HEK293 (cell line): Measurements from ENCODE around the gene PNCK.

Experiments
- CTCF ChIA-PET: fragments of 350-600 bp; formaldehyde crosslinking; extraction: SDS; loops from one replicate; lab custom pipeline; 2021; ENCODE audit warnings: antibody characterized with exemption; lab: Yijun Ruan, JAX
- POLR2A ChIA-PET: fragments of 300-600 bp; formaldehyde crosslinking; extraction: SDS; loops from one replicate; lab custom pipeline; 2020; ENCODE audit warnings: antibody characterized with exemption, inconsistent platforms; lab: Yijun Ruan, JAX
- H3K27ac ChIP-seq: fragments of 200-500 bp; sonication (Bioruptor generic); 2 replicates; pipeline ENCODE4 v1.5.1; 2014; ENCODE audit warnings: low read depth, low read length, control low read depth, inconsistent platforms; ENCODE audit errors: extremely low read depth
- H3K36me3 ChIP-seq, 2 experiments: fragments of 200-500 bp in 1 of 2; sonication (Bioruptor generic) in 1 of 2; 1 replicate in 1 of 2; 2 replicates in 1 of 2; pipeline ENCODE4 v1.5.1; 2014 to 2017; ENCODE audit warnings: inconsistent platforms in 2 of 2, low read length in 2 of 2; ENCODE audit not compliant: control insufficient read depth in 2 of 2, insufficient read depth in 1 of 2
- H3K4me1 ChIP-seq: fragments of 200-500 bp; sonication (Bioruptor generic); 2 replicates; pipeline ENCODE4 v1.5.1; 2014; ENCODE audit warnings: mild to moderate bottlenecking, low read length, inconsistent platforms; ENCODE audit not compliant: control insufficient read depth, insufficient read depth
- H3K4me3 ChIP-seq: 2 replicates; pipeline ENCODE4 v1.5.1; 2011; ENCODE audit warnings: low read depth, mild to moderate bottlenecking, control low read depth, low read length, moderate library complexity
- H3K9me3 ChIP-seq: fragments of 200-500 bp; sonication (Bioruptor generic); 2 replicates; pipeline ENCODE4 v1.5.1; 2014; ENCODE audit warnings: low read depth, low read length, inconsistent platforms; ENCODE audit not compliant: control insufficient read depth, insufficient read depth
- KLF9 ChIP-seq: fragments of 450-650 bp; formaldehyde crosslinking; IDR thresholded peaks from 2 replicates; pipeline ENCODE4 v1.5.1; 2016; ENCODE audit warnings: missing biosample characterization, missing genetic modification characterization, low read depth
- PRDM4 ChIP-seq: fragments of 450-650 bp; formaldehyde crosslinking; IDR thresholded peaks from 2 replicates; pipeline ENCODE4 v1.5.1; 2017; ENCODE audit warnings: missing biosample characterization, missing genetic modification characterization
- TSHZ1 ChIP-seq: fragments of 450-650 bp; formaldehyde crosslinking; IDR thresholded peaks from 2 replicates; pipeline ENCODE4 v1.5.1; 2016; ENCODE audit warnings: missing biosample characterization, missing genetic modification characterization, borderline replicate concordance
- ZBTB11 ChIP-seq: fragments of 450-650 bp; formaldehyde crosslinking; conservative IDR thresholded peaks from 2 replicates; pipeline ENCODE4 v1.5.1; 2016; ENCODE audit warnings: low read depth, missing biosample characterization, missing genetic modification characterization
- ZNF132 ChIP-seq: fragments of 450-650 bp; formaldehyde crosslinking; IDR thresholded peaks from 2 replicates; pipeline ENCODE4 v1.5.1; 2017; ENCODE audit warnings: missing biosample characterization, missing genetic modification characterization, borderline replicate concordance
- ZNF133 ChIP-seq: fragments of 450-650 bp; formaldehyde crosslinking; IDR thresholded peaks from 2 replicates; pipeline ENCODE4 v1.5.1; 2016; ENCODE audit warnings: missing biosample characterization, missing genetic modification characterization
- ZNF184 ChIP-seq: fragments of 450-650 bp; IDR thresholded peaks from 2 replicates; pipeline ENCODE4 v1.5.1; 2018; ENCODE audit warnings: missing biosample characterization, mild to moderate bottlenecking, missing genetic modification characterization
- ZNF335 ChIP-seq: fragments of 450-650 bp; formaldehyde crosslinking; conservative IDR thresholded peaks from 2 replicates; pipeline ENCODE4 v1.5.1; 2016; ENCODE audit warnings: missing biosample characterization, missing genetic modification characterization
- ZNF354C ChIP-seq: fragments of 450-650 bp; formaldehyde crosslinking; IDR thresholded peaks from 2 replicates; pipeline ENCODE4 v1.5.1; 2016; ENCODE audit warnings: missing biosample characterization, missing genetic modification characterization, low read depth, borderline replicate concordance
- ZNF362 ChIP-seq: fragments of 450-650 bp; formaldehyde crosslinking; IDR thresholded peaks from 2 replicates; pipeline ENCODE4 v1.5.1; 2016; ENCODE audit warnings: missing biosample characterization, missing genetic modification characterization
- ZNF521 ChIP-seq: fragments of 450-650 bp; formaldehyde crosslinking; IDR thresholded peaks from 2 replicates; pipeline ENCODE4 v1.5.1; 2017; ENCODE audit warnings: missing biosample characterization, mild to moderate bottlenecking, missing genetic modification characterization
- ZNF621 ChIP-seq: fragments of 450-650 bp; formaldehyde crosslinking; IDR thresholded peaks from 2 replicates; pipeline ENCODE4 v1.5.1; 2017; ENCODE audit warnings: missing biosample characterization, missing genetic modification characterization
- ZNF701 ChIP-seq: fragments of 450-650 bp; formaldehyde crosslinking; IDR thresholded peaks from 2 replicates; pipeline ENCODE4 v1.5.1; 2016; ENCODE audit warnings: missing biosample characterization, missing genetic modification characterization
- ZNF776 ChIP-seq: fragments of 450-650 bp; formaldehyde crosslinking; IDR thresholded peaks from 2 replicates; pipeline ENCODE4 v1.5.0; 2017; ENCODE audit warnings: missing biosample characterization, missing genetic modification characterization, borderline replicate concordance

Gene PNCK

GRCh38 chrX:153641627-153642026 lies 32.0 kb downstream of the PNCK start:
- Histone ChIP-seq H3K4me3 (no peak overlapping the region), H3K9me3 (no peaks in the 10 kb centered on the region), H3K4me1 (peaks cover 3% of the 10 kb centered on the region; the same call in 1 of the 2 replicates), H3K36me3 (no peaks in the 10 kb centered on the region), H3K27ac (no peak overlapping the region)
- POLR2A ChIA-PET = no interaction called here
- CTCF ChIA-PET = interaction anchor here (1.3 to 3.2 kb wide), 3 partner anchors 10 to 73 kb away, joined by 3 to 16 read pairs (median 11); no protein-coding TSS in a partner anchor
- TF ChIP-seq ZNF132 (tag by site-specific recombination) (no peak), ZNF362 (tag by site-specific recombination) (no peak), ZNF521 (tag by site-specific recombination) (no peak), ZBTB11 (tag by site-specific recombination) (no peak), ZNF184 (no peak), ZNF133 (tag by site-specific recombination) (no peak), ZNF621 (tag by site-specific recombination) (no peak), ZNF776 (tag by site-specific recombination) (no peak), KLF9 (tag by site-specific recombination) (no peak), ZNF701 (tag by site-specific recombination) (no peak), TSHZ1 (tag by site-specific recombination) (no peak), ZNF335 (tag by site-specific recombination) (no peak), PRDM4 (tag by site-specific recombination) (no peak), ZNF354C (no peak)
